Caco-2 (cell line): ENCODE results near the gene FNDC3B. TPM values are rescaled to one million over a fixed set of nuclear protein-coding genes. Genes with fewer than 3 reads are reported as not detected.

Source experiments
- BruUV-seq: library from RNA; stranded (reverse); fragments of 400-500 nt; replicated peaks from 2 replicates; lab custom pipeline; 2021; lab: Mats Ljungman, UMichigan
- CTCF ChIA-PET: fragments of 300-600 bp; sonication (Branson Sonifier 250); formaldehyde crosslinking; loops from one replicate; lab custom pipeline; 2022; ENCODE audit warnings: antibody characterized with exemption; lab: Charles Lee
- POLR2A ChIA-PET: fragments of 300-600 bp; sonication (Branson Sonifier 250); formaldehyde crosslinking; loops from one replicate; lab custom pipeline; 2022; ENCODE audit warnings: antibody characterized with exemption; lab: Charles Lee
- DNase-seq, 2 experiments: peaks; one replicate each; pipeline versions ENCODE4 v3.0.0 to v3.0.0-alpha.2; 2020 to 2022
- H3K27me3 ChIP-seq: replicated peaks from 2 replicates; pipeline ENCODE4 v1.6.0; 2011; ENCODE audit warnings: low read length; ENCODE audit not compliant: control insufficient read depth, insufficient read depth
- H3K36me3 ChIP-seq: 2 replicates; pipeline ENCODE4 v1.5.1; 2011; ENCODE audit warnings: low read length; ENCODE audit not compliant: control insufficient read depth, insufficient read depth
- H3K4me1 ChIP-seq: fragments of 250-450 bp; sonication (Bioruptor Pico); 2 replicates; pipeline ENCODE4 v1.5.1; 2020; ENCODE audit warnings: mild to moderate bottlenecking
- H3K4me3 ChIP-seq: 2 replicates; pipeline ENCODE4 v1.5.1; 2011; ENCODE audit warnings: low read depth, mild to moderate bottlenecking, control low read depth, low read length
- H3K9me3 ChIP-seq: fragments of 250-450 bp; sonication (Bioruptor Pico); 2 replicates; pipeline ENCODE4 v1.5.1; 2020; ENCODE audit warnings: mild to moderate bottlenecking, moderate library complexity
- H3K27ac Mint-ChIP-seq: one replicate; pipeline ENCODE4 v1.8.0; 2022; ENCODE audit warnings: mixed read lengths; ENCODE audit not compliant: unreplicated experiment
- H3K27me3 Mint-ChIP-seq: one replicate; pipeline ENCODE4 v1.8.0; 2022; ENCODE audit warnings: mixed read lengths; ENCODE audit not compliant: insufficient read depth, unreplicated experiment
- H3K36me3 Mint-ChIP-seq: one replicate; pipeline ENCODE4 v1.8.0; 2022; ENCODE audit warnings: mild to moderate bottlenecking, mixed read lengths; ENCODE audit not compliant: insufficient read depth, unreplicated experiment
- H3K4me1 Mint-ChIP-seq: one replicate; pipeline ENCODE4 v1.8.0; 2022; ENCODE audit warnings: low read depth, mixed read lengths; ENCODE audit not compliant: unreplicated experiment
- H3K4me3 Mint-ChIP-seq: one replicate; pipeline ENCODE4 v1.8.0; 2022; ENCODE audit warnings: mild to moderate bottlenecking, moderate library complexity, mixed read lengths; ENCODE audit not compliant: unreplicated experiment
- H3K9me3 Mint-ChIP-seq: one replicate; pipeline ENCODE4 v1.8.0; 2022; ENCODE audit warnings: mixed read lengths; ENCODE audit not compliant: unreplicated experiment
- intact Hi-C: fragments of 100-400 bp; cut with micrococcal nuclease; formaldehyde crosslinking; loops from one replicate; pipeline ENCODE4 v1.10.0; 2022; ENCODE audit not compliant: unreplicated experiment
- total RNA-seq: library from RNA; stranded (reverse); gene quantifications from 2 replicates; pipeline ENCODE4 v1.2.3, GENCODE V29; 2022
- TF ChIP-seq, protein P1 (sequence below), 2 experiments: fragments of 200-600 bp in 1 of 2; IDR thresholded peaks; 1 replicate in 1 of 2; 2 replicates in 1 of 2; pipeline versions ENCODE4 v1.5.1 to v1.8.0; 2011 to 2022; ENCODE audit warnings: antibody characterized with exemption in 1 of 2, control low read depth in 1 of 2, inconsistent platforms in 1 of 2, low read depth in 1 of 2, low read length in 1 of 2, mild to moderate bottlenecking in 1 of 2, moderate library complexity in 1 of 2; ENCODE audit not compliant: insufficient read depth in 1 of 2, severe bottlenecking in 1 of 2, unreplicated experiment in 1 of 2

Gene FNDC3B
- total RNA-seq, 1 experiment from 2014 or later = 59.8 TPM

DNA sequence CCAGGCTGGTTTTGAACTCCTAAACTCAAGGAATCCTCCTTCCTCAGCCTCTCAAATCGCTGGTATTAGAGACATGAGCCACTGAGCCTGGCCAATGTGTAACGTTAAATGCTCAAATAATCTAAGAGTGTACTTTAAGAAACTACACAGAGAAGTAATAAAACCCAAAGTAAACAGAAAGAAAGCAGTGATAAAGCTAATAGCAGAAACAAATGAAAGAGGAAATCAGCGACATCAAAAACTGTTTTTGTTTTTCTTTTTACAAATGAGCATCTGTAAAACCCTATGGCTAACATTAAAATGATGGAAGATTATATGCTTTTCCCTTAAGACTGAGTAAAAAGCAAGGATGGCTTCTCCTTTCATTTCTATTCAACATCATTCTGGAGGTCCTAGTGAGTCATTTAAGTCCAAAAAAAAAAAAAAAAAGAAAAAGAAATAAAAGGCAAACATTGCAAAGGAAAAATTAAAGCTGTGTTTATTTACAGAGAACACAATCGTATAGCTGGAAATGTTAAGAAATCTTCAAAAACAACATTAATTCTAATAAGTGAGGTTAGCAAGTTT, 36.8 kb upstream of the FNDC3B start:
- Mint-ChIP-seq H3K4me3 (no peak overlapping the region), H3K4me1 (peaks cover 7% of the 10 kb centered on the region), H3K27ac (no peak overlapping the region), H3K36me3 (peaks cover 10% of the 10 kb centered on the region), H3K27me3 (no peaks in the 10 kb centered on the region), H3K9me3 (peaks cover 7% of the 10 kb centered on the region)
- intact Hi-C loops = no loop called here
- BruUV-seq = no TSS peak
- POLR2A ChIA-PET = no interaction called here
- no peaks in the 10 kb centered on the region for H3K9me3 ChIP-seq
- no peaks in the 10 kb centered on the region for H3K27me3 ChIP-seq
- H3K4me3 ChIP-seq = no peak overlapping the region
- TF ChIP-seq, protein P1, sequence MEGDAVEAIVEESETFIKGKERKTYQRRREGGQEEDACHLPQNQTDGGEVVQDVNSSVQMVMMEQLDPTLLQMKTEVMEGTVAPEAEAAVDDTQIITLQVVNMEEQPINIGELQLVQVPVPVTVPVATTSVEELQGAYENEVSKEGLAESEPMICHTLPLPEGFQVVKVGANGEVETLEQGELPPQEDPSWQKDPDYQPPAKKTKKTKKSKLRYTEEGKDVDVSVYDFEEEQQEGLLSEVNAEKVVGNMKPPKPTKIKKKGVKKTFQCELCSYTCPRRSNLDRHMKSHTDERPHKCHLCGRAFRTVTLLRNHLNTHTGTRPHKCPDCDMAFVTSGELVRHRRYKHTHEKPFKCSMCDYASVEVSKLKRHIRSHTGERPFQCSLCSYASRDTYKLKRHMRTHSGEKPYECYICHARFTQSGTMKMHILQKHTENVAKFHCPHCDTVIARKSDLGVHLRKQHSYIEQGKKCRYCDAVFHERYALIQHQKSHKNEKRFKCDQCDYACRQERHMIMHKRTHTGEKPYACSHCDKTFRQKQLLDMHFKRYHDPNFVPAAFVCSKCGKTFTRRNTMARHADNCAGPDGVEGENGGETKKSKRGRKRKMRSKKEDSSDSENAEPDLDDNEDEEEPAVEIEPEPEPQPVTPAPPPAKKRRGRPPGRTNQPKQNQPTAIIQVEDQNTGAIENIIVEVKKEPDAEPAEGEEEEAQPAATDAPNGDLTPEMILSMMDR (IDR thresholded peaks at IDR 0.05; ENCODE audit: insufficient read depth in 1 of 2, low read depth in 1 of 2, low read length in 1 of 2, severe bottlenecking in 1 of 2, unreplicated experiment in 1 of 2) = no peak
- CTCF ChIA-PET = no interaction called here
- DNase-seq = no peak
- H3K4me1 ChIP-seq = peaks cover 12% of the 10 kb centered on the region; the same call in 1 of the 2 replicates
- no peaks in the 10 kb centered on the region for H3K36me3 ChIP-seq

- no TSS peak for BruUV-seq
- ChIA-PET CTCF (no interaction called here), POLR2A (no interaction called here)
- no peaks in the 10 kb centered on the region for H3K9me3 ChIP-seq
- peaks cover 5% of the 10 kb centered on the region for H3K36me3 Mint-ChIP-seq
- intact Hi-C loops = no loop called here
- H3K4me1 Mint-ChIP-seq = peaks cover 7% of the 10 kb centered on the region
- H3K27ac Mint-ChIP-seq = no peak overlapping the region
- H3K4me3 ChIP-seq = no peak overlapping the region
- H3K27me3 ChIP-seq = no peaks in the 10 kb centered on the region
- no peak for DNase-seq
- no peaks in the 10 kb centered on the region for H3K27me3 Mint-ChIP-seq
- peaks cover 12% of the 10 kb centered on the region; the same call in 1 of the 2 replicates for H3K4me1 ChIP-seq
- no peaks in the 10 kb centered on the region for H3K36me3 ChIP-seq
- H3K9me3 Mint-ChIP-seq = peaks cover 2% of the 10 kb centered on the region
- H3K4me3 Mint-ChIP-seq = no peak overlapping the region
- TF ChIP-seq, protein P1 (IDR thresholded peaks at IDR 0.05; ENCODE audit: insufficient read depth in 1 of 2, low read depth in 1 of 2, low read length in 1 of 2, severe bottlenecking in 1 of 2, unreplicated experiment in 1 of 2) = no peak
Measured at GRCh38 chr3:172003146-172003545, 36.2 kb upstream of the FNDC3B start.

- TF ChIP-seq, protein P1 (IDR thresholded peaks at IDR 0.05; ENCODE audit: insufficient read depth in 1 of 2, low read depth in 1 of 2, low read length in 1 of 2, severe bottlenecking in 1 of 2, unreplicated experiment in 1 of 2) = no peak
- no peak for DNase-seq
- Histone ChIP-seq H3K36me3 (no peaks in the 10 kb centered on the region), H3K27me3 (no peaks in the 10 kb centered on the region), H3K4me3 (no peak overlapping the region), H3K4me1 (peaks cover 12% of the 10 kb centered on the region; the same call in 1 of the 2 replicates), H3K9me3 (no peaks in the 10 kb centered on the region)
- H3K27me3 Mint-ChIP-seq = no peaks in the 10 kb centered on the region
- ChIA-PET CTCF (no interaction called here), POLR2A (no interaction called here)
- no peak overlapping the region for H3K27ac Mint-ChIP-seq
- no peaks in the 10 kb centered on the region for H3K9me3 Mint-ChIP-seq
- no TSS peak for BruUV-seq
- peaks cover 7% of the 10 kb centered on the region for H3K4me1 Mint-ChIP-seq
- H3K36me3 Mint-ChIP-seq = peaks cover 5% of the 10 kb centered on the region
- H3K4me3 Mint-ChIP-seq = no peak overlapping the region
- intact Hi-C loops = no loop called here
Measured at GRCh38 chr3:172007065-172007370, 32.4 kb upstream of the FNDC3B start.
